ENCODE results near the gene KRTAP10-7.

DNA sequence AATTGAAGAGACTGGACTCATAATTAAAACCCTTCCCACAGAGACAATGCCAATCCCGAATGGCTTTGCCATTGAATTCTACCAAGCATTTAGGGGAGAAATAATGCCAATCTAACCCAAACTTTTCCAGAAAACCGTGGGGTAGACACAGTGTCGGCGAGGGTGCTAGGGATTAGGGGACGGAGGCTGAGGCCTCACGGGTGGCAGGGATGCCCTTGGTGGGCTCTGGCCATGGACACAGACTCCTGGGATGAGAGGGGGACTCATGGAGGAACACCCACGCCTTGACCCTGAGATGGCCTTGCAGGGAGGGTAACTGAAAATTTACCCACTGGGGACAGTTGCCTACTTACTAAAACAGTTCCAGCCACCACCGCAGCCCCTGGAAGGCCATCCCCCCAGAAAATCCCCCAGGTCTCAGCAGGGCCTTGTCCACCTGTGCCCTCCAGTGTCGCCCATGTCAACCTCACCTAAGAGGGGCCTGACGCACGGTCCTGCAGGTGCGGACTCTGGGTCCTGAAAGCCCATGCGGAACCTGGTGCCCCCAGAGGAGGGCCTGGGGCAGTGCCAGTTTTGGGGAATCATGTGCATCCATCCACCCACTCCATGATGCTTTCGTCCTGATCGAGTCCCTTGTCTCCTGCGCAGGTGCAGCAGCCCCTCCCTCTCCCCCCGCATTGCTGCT is 21.9 kb upstream of the KRTAP10-7 start:
- TF ChIP-seq CTCF (IDR thresholded peaks at IDR 0.05) (no peak), POLR2A (IDR thresholded peaks at IDR 0.05) (no peak), EP300 (IDR thresholded peaks at IDR 0.05) (no peak)
